Esophagus muscularis mucosa (tissue), 4 donors: ENCODE measurements around the gene SREBF1. TPM values are rescaled to one million over a fixed set of nuclear protein-coding genes. Genes with fewer than 3 reads are reported as not detected.

Experiments used
- DNase-seq: peaks from one replicate; pipeline ENCODE4 v3.0.0-alpha.2; 2017; ENCODE audit errors: extremely low spot score
- H3K27ac ChIP-seq, 4 donors: fragments of 200-600 bp; sonication (generic); replicated peaks in 1 of 4; 1 replicate in 3 of 4; 2 replicates in 1 of 4; pipeline ENCODE4 v1.5.1; 2016 to 2019; ENCODE audit warnings: mild to moderate bottlenecking in 1 of 4
- H3K27me3 ChIP-seq, 4 donors: fragments of 200-600 bp; sonication (generic); one replicate each; pipeline versions ENCODE4 v1.5.1 to v1.6.0; 2016 to 2019
- H3K36me3 ChIP-seq, 4 donors: fragments of 200-600 bp; sonication (generic); one replicate each; pipeline ENCODE4 v1.5.1; 2016 to 2019
- H3K4me1 ChIP-seq, 4 donors: fragments of 200-600 bp; sonication (generic); one replicate each; pipeline ENCODE4 v1.5.1; 2016 to 2019
- H3K4me3 ChIP-seq, 4 donors: fragments of 200-600 bp; sonication (generic); 1 replicate in 2 of 4; 2 replicates in 2 of 4; pipeline ENCODE4 v1.5.1; 2016 to 2019; ENCODE audit warnings: mild to moderate bottlenecking in 4 of 4, moderate library complexity in 1 of 4
- H3K9me3 ChIP-seq, 4 donors: fragments of 200-600 bp; sonication (generic); 1 replicate in 3 of 4; 2 replicates in 1 of 4; pipeline ENCODE4 v1.5.1; 2016 to 2019
- CTCF ChIP-seq, 3 experiments: fragments of 200-600 bp in 2 of 3; fragments of 450-650 bp in 1 of 3; sonication (generic) in 2 of 3; IDR thresholded peaks; one replicate each; pipeline ENCODE4 v1.5.1; 2017 to 2019; ENCODE audit warnings: antibody characterized with exemption in 3 of 3, mild to moderate bottlenecking in 2 of 3, moderate library complexity in 1 of 3
- EP300 ChIP-seq: sonication (generic); formaldehyde crosslinking; IDR thresholded peaks from one replicate; pipeline ENCODE4 v1.6.1; 2017; ENCODE audit warnings: antibody characterized with exemption
- POLR2A ChIP-seq: fragments of 450-650 bp; IDR thresholded peaks from one replicate; pipeline ENCODE4 v1.6.1; 2017; ENCODE audit warnings: antibody characterized with exemption, moderate library complexity, mild to moderate bottlenecking, low read depth
- POLR2AphosphoS5 ChIP-seq, 2 donors: sonication (generic); formaldehyde crosslinking; IDR thresholded peaks; one replicate each; pipeline ENCODE4 v1.6.1; 2017; ENCODE audit warnings: antibody characterized with exemption in 2 of 2
- WGBS: methylation state at CpG from one replicate; pipeline ENCODE4 v1.1.5; 2018; 5-methylcytosine and 5-hydroxymethylcytosine counted together
- intact Hi-C: fragments of 100-400 bp; cut with DNase I; formaldehyde crosslinking; loops from one replicate; pipeline ENCODE4 v1.15.1; 2023
- total RNA-seq, 4 donors: library from RNA; depleted of rRNA; stranded (reverse); fragments of >200 nt; gene quantifications; one replicate each; pipeline versions ENCODE4 v1.1.0 to v1.2.1, GENCODE V29; 2016

The SREBF1 gene
- total RNA-seq, 4 donors from 2014 or later: 28.1 to 62.6 (median 39.7) TPM

- H3K27ac ChIP-seq: no peak overlapping the region
- peaks cover 29 to 77% (median 58%) of the 10 kb centered on the region in 4 donors for H3K4me1 ChIP-seq
- intact Hi-C loops: no loop called here
- no peak for TF ChIP-seq POLR2AphosphoS5 (IDR thresholded peaks at IDR 0.05)
- TF ChIP-seq EP300: no peak
- no peak for TF ChIP-seq CTCF (IDR thresholded peaks at IDR 0.05)
- TF ChIP-seq POLR2A: no peak
- WGBS: 95% methylated on average over 17 of the region's 40 CpGs
- no peak for DNase-seq
- no peaks in the 10 kb centered on the region for H3K27me3 ChIP-seq
- peaks cover 7 to 67% (median 58%) of the 10 kb centered on the region in 4 donors for H3K36me3 ChIP-seq
- H3K4me3 ChIP-seq: no peak overlapping the region
- no peaks in the 10 kb centered on the region for H3K9me3 ChIP-seq
Measured at GRCh38 chr17:17795946-17796786, 40.6 kb downstream of the SREBF1 start.

GRCh38 chr17:17795296-17795695, 41.5 kb downstream of the SREBF1 start:
- TF ChIP-seq POLR2AphosphoS5 (IDR thresholded peaks at IDR 0.05) (no peak), EP300 (no peak), CTCF (IDR thresholded peaks at IDR 0.05) (no peak), POLR2A (no peak)
- H3K27ac ChIP-seq: no peak overlapping the region
- no peak overlapping the region for H3K4me3 ChIP-seq
- H3K4me1 ChIP-seq: peaks cover 36 to 79% (median 64%) of the 10 kb centered on the region in 4 donors
- no peak for DNase-seq
- WGBS: 85% methylated on average over 12 of the region's 12 CpGs
- H3K36me3 ChIP-seq: peaks cover 7 to 66% (median 58%) of the 10 kb centered on the region in 4 donors
- H3K9me3 ChIP-seq: no peaks in the 10 kb centered on the region
- H3K27me3 ChIP-seq: no peaks in the 10 kb centered on the region
- intact Hi-C loops: no loop called here

- H3K27me3 ChIP-seq: no peaks in the 10 kb centered on the region
- H3K36me3 ChIP-seq: peaks cover 7 to 61% (median 58%) of the 10 kb centered on the region in 4 donors
- DNase-seq: no peak
- no peak for TF ChIP-seq POLR2A
- no peak for TF ChIP-seq EP300
- TF ChIP-seq CTCF (IDR thresholded peaks at IDR 0.05): no peak
- TF ChIP-seq POLR2AphosphoS5 (IDR thresholded peaks at IDR 0.05): no peak
- no peaks in the 10 kb centered on the region for H3K9me3 ChIP-seq
- no peak overlapping the region for H3K4me3 ChIP-seq
- WGBS: 95% methylated on average over 4 of the region's 31 CpGs
- intact Hi-C loops: no loop called here
- H3K27ac ChIP-seq: peak overlapping the region in 1 of 4 donors; percentile 61
- H3K4me1 ChIP-seq: peaks cover 42 to 79% (median 64%) of the 10 kb centered on the region in 4 donors
Measured at GRCh38 chr17:17794382-17794781, 42.4 kb downstream of the SREBF1 start.

- H3K27me3 ChIP-seq: no peaks in the 10 kb centered on the region
- peaks cover 42 to 74% (median 64%) of the 10 kb centered on the region in 4 donors for H3K4me1 ChIP-seq
- intact Hi-C loops: no loop called here
- TF ChIP-seq CTCF (IDR thresholded peaks at IDR 0.05): no peak
- no peak for TF ChIP-seq EP300
- TF ChIP-seq POLR2A: no peak
- TF ChIP-seq POLR2AphosphoS5 (IDR thresholded peaks at IDR 0.05): no peak
- peak overlapping the region; percentile 45 to 74 (median 64) for H3K27ac ChIP-seq
- peaks cover 7 to 53% (median 51%) of the 10 kb centered on the region in 4 donors for H3K36me3 ChIP-seq
- WGBS: 77% methylated on average over 26 of the region's 30 CpGs
- DNase-seq: no peak
- no peaks in the 10 kb centered on the region for H3K9me3 ChIP-seq
- H3K4me3 ChIP-seq: no peak overlapping the region
Measured at GRCh38 chr17:17793378-17794214, 43.2 kb downstream of the SREBF1 start.
